HUES64 (cell line): Measurements from ENCODE around the gene RIPK3. TPM values are rescaled to one million over a fixed set of nuclear protein-coding genes. Genes with fewer than 3 reads are reported as not detected.
"Not testable (repeated sequence)": the region's sequence is repeated elsewhere in the genome, so short reads cannot be mapped to it uniquely, and the experiment has no call there.

Source experiments
- H3K27ac ChIP-seq: 2 replicates; pipeline ENCODE4 v1.7.0; 2013; ENCODE audit warnings: low read depth, low read length, inconsistent platforms
- H3K27me3 ChIP-seq: 2 replicates; pipeline ENCODE4 v1.6.1; 2013; ENCODE audit warnings: mild to moderate bottlenecking, low read length; ENCODE audit not compliant: insufficient read depth
- H3K36me3 ChIP-seq: 2 replicates; pipeline ENCODE4 v1.6.1; 2013; ENCODE audit warnings: mild to moderate bottlenecking, low read length; ENCODE audit not compliant: insufficient read depth
- H3K4me1 ChIP-seq: 2 replicates; pipeline ENCODE4 v1.6.1; 2013; ENCODE audit warnings: mild to moderate bottlenecking, low read length, moderate library complexity; ENCODE audit not compliant: insufficient read depth
- H3K4me3 ChIP-seq: 2 replicates; pipeline ENCODE4 v1.5.1; 2013; ENCODE audit warnings: mild to moderate bottlenecking, low read length, moderate library complexity
- H3K9ac ChIP-seq: 2 replicates; pipeline ENCODE4 v1.6.1; 2013; ENCODE audit warnings: mild to moderate bottlenecking, low read depth, low read length
- H3K9me3 ChIP-seq: 2 replicates; pipeline ENCODE4 v1.6.1; 2013; ENCODE audit warnings: low read depth, low read length; ENCODE audit not compliant: insufficient read depth
- WGBS: fragments of 150-250, 120-280 bp; methylation state at CpG from one replicate; pipeline ENCODE4 v1.1.7; 2013; ENCODE audit warnings: missing lambda C conversion rate; 5-methylcytosine and 5-hydroxymethylcytosine counted together
- polyA plus RNA-seq, 2 experiments: library from polyadenylated mRNA; stranded (reverse); fragments of 50-300 nt; gene quantifications; one replicate each; pipeline ENCODE4 v1.2.3, GENCODE V29; 2013

Gene RIPK3
- polyA plus RNA-seq (2013, experiment 1 of 2) = not detected
- polyA plus RNA-seq (2013, experiment 2 of 2) = not detected

GRCh38 chr14:24339284-24340151 lies at the start of gene RIPK3:
Gene RIPK3, minus strand, starts transcription at chr14:24339991. Its CDS starts 165 bp downstream, at chr14:24339826.
- Histone ChIP-seq H3K27me3 (peaks cover 92% of the 10 kb centered on the region), H3K4me3 (peak within 1 kb of the TSS; percentile 66), H3K9ac (no peak within 1 kb of the TSS; the same call in 1 of the 2 replicates), H3K9me3 (no peaks in the 10 kb centered on the region), H3K27ac (no peak within 1 kb of the TSS), H3K4me1 (no peaks in the 10 kb centered on the region), H3K36me3 (no peaks in the 10 kb centered on the region)
- 4% methylated on average over 46 of the region's 51 CpGs for WGBS

GRCh38 chr14:24389226-24389848 lies 49.5 kb upstream of the RIPK3 start:
- 78% methylated on average over 11 of the region's 11 CpGs for WGBS
- H3K4me1 ChIP-seq = peaks cover 8% of the 10 kb centered on the region
- H3K9ac ChIP-seq = no peak overlapping the region
- H3K27me3 ChIP-seq = no peaks in the 10 kb centered on the region
- no peak overlapping the region for H3K27ac ChIP-seq
- no peak overlapping the region for H3K4me3 ChIP-seq
- H3K9me3 ChIP-seq = no peaks in the 10 kb centered on the region
- no peaks in the 10 kb centered on the region for H3K36me3 ChIP-seq

DNA sequence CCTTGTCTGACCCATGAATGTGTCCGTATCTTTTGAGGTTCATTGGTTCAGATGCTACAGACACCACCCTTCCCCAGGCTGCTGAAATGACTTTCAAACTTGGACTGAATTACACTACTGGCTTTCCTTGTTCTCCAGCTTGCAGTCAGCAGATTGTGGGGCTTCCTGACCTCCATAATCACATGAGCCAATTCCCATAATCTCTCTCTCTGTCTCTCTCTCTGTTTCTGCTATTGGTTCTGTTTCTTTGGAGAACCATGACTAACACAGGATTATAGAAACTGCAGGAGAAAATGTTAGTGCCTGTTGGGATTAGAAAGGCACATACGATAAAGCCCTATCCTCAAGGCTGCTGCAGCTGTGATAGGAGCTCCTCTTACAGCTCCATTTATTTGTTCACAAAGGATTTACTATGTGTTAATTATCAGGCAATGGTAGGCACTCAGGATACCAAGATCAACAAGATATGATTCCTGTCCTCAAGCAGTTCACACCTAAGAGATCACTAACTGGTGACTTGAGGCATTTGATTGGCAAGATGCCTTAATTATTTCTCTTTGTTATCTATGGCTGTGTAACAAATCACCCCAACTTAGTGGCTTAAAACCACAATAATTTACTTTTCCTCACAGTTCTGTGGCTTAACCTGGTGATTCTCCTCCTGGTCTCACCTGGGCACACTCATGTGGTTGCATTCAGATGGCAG lies 48.8 kb upstream of the RIPK3 start:
- 93% methylated on average over 2 of the region's 2 CpGs for WGBS
- Histone ChIP-seq H3K4me1 (peaks cover 8% of the 10 kb centered on the region), H3K9ac (no peak overlapping the region), H3K36me3 (no peaks in the 10 kb centered on the region), H3K9me3 (no peaks in the 10 kb centered on the region), H3K4me3 (no peak overlapping the region), H3K27me3 (no peaks in the 10 kb centered on the region), H3K27ac (no peak overlapping the region)

DNA sequence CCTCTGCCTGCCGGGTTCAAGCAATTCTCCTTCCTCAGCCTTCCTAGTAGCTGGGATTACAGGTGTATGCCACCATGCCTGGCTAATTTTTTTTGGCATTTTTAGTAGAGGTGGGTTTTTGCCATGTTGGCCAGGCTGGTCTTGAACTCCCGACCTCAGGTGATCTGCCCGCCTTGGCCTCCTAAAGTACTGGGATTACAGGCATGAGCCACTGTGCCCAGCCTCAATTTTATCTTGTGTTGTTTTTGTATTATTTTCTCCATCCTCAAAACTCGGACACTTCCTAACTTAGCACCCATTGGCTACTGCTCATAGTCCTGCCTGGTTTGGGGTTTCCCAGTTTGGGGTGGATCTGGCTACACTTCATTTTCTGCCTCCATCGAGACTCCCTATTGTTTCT lies 47.8 kb upstream of the RIPK3 start:
- not testable (repeated sequence) for H3K9me3 ChIP-seq, H3K27me3 ChIP-seq, H3K4me1 ChIP-seq, H3K4me3 ChIP-seq, H3K9ac ChIP-seq, H3K36me3 ChIP-seq, H3K27ac ChIP-seq
- WGBS = 93% methylated on average over 5 of the region's 5 CpGs

- no peak overlapping the region for H3K9ac ChIP-seq
- H3K27me3 ChIP-seq = no peaks in the 10 kb centered on the region
- no peak overlapping the region for H3K4me3 ChIP-seq
- no peaks in the 10 kb centered on the region for H3K9me3 ChIP-seq
- H3K27ac ChIP-seq = no peak overlapping the region
- H3K4me1 ChIP-seq = peaks cover under 1% of the 10 kb centered on the region; the same call in 1 of the 2 replicates
- H3K36me3 ChIP-seq = no peaks in the 10 kb centered on the region
- WGBS = 100% methylated on average over 1 of the region's 2 CpGs
These were observed 47.2 kb upstream of the RIPK3 start for GRCh38 chr14:24387009-24387345.

GRCh38 chr14:24385524-24385923 lies 45.7 kb upstream of the RIPK3 start:
- 91% methylated on average over 4 of the region's 4 CpGs for WGBS
- Histone ChIP-seq H3K9me3 (no peaks in the 10 kb centered on the region), H3K27ac (no peak overlapping the region), H3K4me3 (no peak overlapping the region), H3K9ac (no peak overlapping the region), H3K27me3 (no peaks in the 10 kb centered on the region), H3K4me1 (no peaks in the 10 kb centered on the region), H3K36me3 (no peaks in the 10 kb centered on the region)

DNA sequence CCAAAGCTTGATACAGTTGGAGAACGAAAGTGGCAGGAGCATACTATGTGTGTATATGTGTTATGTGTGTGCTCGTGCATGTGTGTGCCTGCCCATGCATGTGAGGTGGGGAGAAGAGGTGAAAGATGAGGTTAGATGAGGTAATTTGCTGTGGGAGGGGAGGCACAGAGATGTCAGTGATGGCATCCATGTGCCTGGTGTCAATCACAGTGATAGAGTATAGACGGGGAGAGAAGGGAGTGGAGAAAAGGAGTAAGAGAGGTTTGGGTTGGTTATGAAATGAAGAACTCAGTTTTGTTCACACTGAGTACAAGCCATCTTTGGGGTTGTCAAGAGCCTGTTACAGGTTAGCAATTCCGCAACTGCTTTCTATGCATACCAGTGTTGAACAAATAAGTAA lies 44.4 kb upstream of the RIPK3 start:
- 88% methylated on average over 4 of the region's 4 CpGs for WGBS
- H3K36me3 ChIP-seq = no peaks in the 10 kb centered on the region
- H3K27me3 ChIP-seq = no peaks in the 10 kb centered on the region
- H3K4me3 ChIP-seq = no peak overlapping the region
- no peaks in the 10 kb centered on the region for H3K9me3 ChIP-seq
- no peak overlapping the region for H3K27ac ChIP-seq
- H3K9ac ChIP-seq = no peak overlapping the region
- H3K4me1 ChIP-seq = peaks cover 4% of the 10 kb centered on the region; the same call in 1 of the 2 replicates

- WGBS = 88% methylated on average over 4 of the region's 4 CpGs
- peaks cover 5% of the 10 kb centered on the region for H3K4me1 ChIP-seq
- H3K4me3 ChIP-seq = no peak overlapping the region
- no peak overlapping the region for H3K27ac ChIP-seq
- H3K9ac ChIP-seq = no peak overlapping the region
- H3K27me3 ChIP-seq = no peaks in the 10 kb centered on the region
- no peaks in the 10 kb centered on the region for H3K36me3 ChIP-seq
- no peaks in the 10 kb centered on the region for H3K9me3 ChIP-seq
These were observed 42.2 kb upstream of the RIPK3 start for GRCh38 chr14:24382064-24382371.

GRCh38 chr14:24381363-24382063 lies 41.7 kb upstream of the RIPK3 start:
- Histone ChIP-seq H3K4me3 (no peak overlapping the region), H3K9me3 (no peaks in the 10 kb centered on the region), H3K27me3 (no peaks in the 10 kb centered on the region), H3K36me3 (no peaks in the 10 kb centered on the region), H3K9ac (no peak overlapping the region), H3K4me1 (peaks cover 10% of the 10 kb centered on the region), H3K27ac (no peak overlapping the region)
- 92% methylated on average over 8 of the region's 8 CpGs for WGBS

GRCh38 chr14:24379907-24380730 lies 40.3 kb upstream of the RIPK3 start:
- H3K36me3 ChIP-seq = no peaks in the 10 kb centered on the region
- no peaks in the 10 kb centered on the region for H3K9me3 ChIP-seq
- H3K4me1 ChIP-seq = peaks cover 17% of the 10 kb centered on the region
- H3K27me3 ChIP-seq = no peaks in the 10 kb centered on the region
- WGBS = 79% methylated on average over 13 of the region's 15 CpGs
- H3K27ac ChIP-seq = no peak overlapping the region
- no peak overlapping the region for H3K9ac ChIP-seq
- no peak overlapping the region for H3K4me3 ChIP-seq
